HG03457 (cell line): ENCODE results near the gene HOATZ.

Experiments
- ATAC-seq: cut with Tn5 transposase; IDR thresholded peaks from one replicate; pipeline ENCODE4 v1.9.1; 2021; ENCODE audit warnings: moderate number of reproducible peaks; ENCODE audit not compliant: unreplicated experiment

The HOATZ gene

GRCh38 chr11:111548525-111548924 is 33.9 kb downstream of the HOATZ start:
- no peak for ATAC-seq

- no peak for ATAC-seq
Observed at GRCh38 chr11:111549196-111549868, 34.8 kb downstream of the HOATZ start.

- ATAC-seq, result no peak
Observed at GRCh38 chr11:111549869-111550203, 35.3 kb downstream of the HOATZ start.

GRCh38 chr11:111550258-111550657 is 35.7 kb downstream of the HOATZ start:
- ATAC-seq, result no peak

GRCh38 chr11:111554532-111554931 is 40.0 kb downstream of the HOATZ start:
- no peak for ATAC-seq

GRCh38 chr11:111555255-111555654 is 40.7 kb downstream of the HOATZ start:
- ATAC-seq, result no peak

- no peak for ATAC-seq
Observed at GRCh38 chr11:111557425-111558111, 43.0 kb downstream of the HOATZ start.

- ATAC-seq, result no peak
Observed at GRCh38 chr11:111559800-111560464, 45.4 kb downstream of the HOATZ start.

GRCh38 chr11:111560800-111561199 is 46.2 kb downstream of the HOATZ start:
- no peak for ATAC-seq

GRCh38 chr11:111561306-111561705 is 46.7 kb downstream of the HOATZ start:
- no peak for ATAC-seq

GRCh38 chr11:111561791-111562325 is 47.3 kb downstream of the HOATZ start:
- no peak for ATAC-seq

- ATAC-seq, result no peak
Observed at GRCh38 chr11:111562692-111563389, 48.3 kb downstream of the HOATZ start.

- no peak for ATAC-seq
Observed at GRCh38 chr11:111565114-111565720, 50.6 kb downstream of the HOATZ start.

- ATAC-seq, result no peak
Observed at GRCh38 chr11:111566324-111566723, 51.7 kb downstream of the HOATZ start.

- no peak for ATAC-seq
Observed at GRCh38 chr11:111569476-111569875, 54.9 kb downstream of the HOATZ start.

GRCh38 chr11:111570796-111571195 is 56.2 kb downstream of the HOATZ start:
- no peak for ATAC-seq

GRCh38 chr11:111571829-111572501 is 57.4 kb downstream of the HOATZ start:
- no peak for ATAC-seq

- no peak for ATAC-seq
Observed at GRCh38 chr11:111572581-111572980, 58.0 kb downstream of the HOATZ start.

- ATAC-seq, result no peak
Observed at GRCh38 chr11:111573821-111574249, 59.3 kb downstream of the HOATZ start.
